HCT116 (cell line): ENCODE results near the gene SERTAD3.

ENCODE experiments used
- CTCF ChIP-seq, 3 experiments: fragments of 200-600 bp in 1 of 3; sonication (generic) in 1 of 3; IDR thresholded peaks in 2 of 3; conservative IDR thresholded peaks in 1 of 3; 2 replicates each; pipeline ENCODE4 v1.5.1; 2012 to 2017; ENCODE audit warnings: low read depth in 2 of 3, low read length in 2 of 3, antibody characterized with exemption in 1 of 3, borderline replicate concordance in 1 of 3, control low read depth in 1 of 3, mild to moderate bottlenecking in 1 of 3, mixed read lengths in 1 of 3, mixed run types in 1 of 3, moderate library complexity in 1 of 3; ENCODE audit not compliant: insufficient read depth in 1 of 3
- ELF1 ChIP-seq: IDR thresholded peaks from 2 replicates; pipeline ENCODE4 v1.6.1; 2012; ENCODE audit warnings: low read depth, borderline replicate concordance
- EZH2 ChIP-seq: fragments of 200-600 bp; sonication (generic); IDR thresholded peaks from 2 replicates; pipeline ENCODE4 v1.6.1; 2017; ENCODE audit warnings: antibody characterized with exemption, mixed run types
- EZH2phosphoT487 ChIP-seq: fragments of 200-600 bp; IDR thresholded peaks from 2 replicates; pipeline ENCODE4 v1.6.1; 2018; ENCODE audit warnings: antibody characterized with exemption, borderline replicate concordance
- FOSL1 ChIP-seq: IDR thresholded peaks from 2 replicates; pipeline ENCODE4 v1.6.1; 2012; ENCODE audit warnings: low read depth
- JUND ChIP-seq: IDR thresholded peaks from 2 replicates; pipeline ENCODE4 v1.6.1; 2012
- MAX ChIP-seq: IDR thresholded peaks from 2 replicates; pipeline ENCODE4 v1.6.1; 2012
- POLR2A ChIP-seq: IDR thresholded peaks from 2 replicates; pipeline ENCODE4 v1.7.0; 2011; ENCODE audit warnings: borderline replicate concordance; ENCODE audit not compliant: insufficient read depth, insufficient read length; ENCODE audit errors: extremely low read depth
- POLR2AphosphoS5 ChIP-seq: IDR thresholded peaks from 2 replicates; pipeline ENCODE4 v1.6.1; 2011; ENCODE audit warnings: mild to moderate bottlenecking, low read depth, low read length, moderate library complexity
- SP1 ChIP-seq: IDR thresholded peaks from 2 replicates; pipeline ENCODE4 v1.6.1; 2012; ENCODE audit warnings: low read depth
- TCF7L2 ChIP-seq: IDR thresholded peaks from 2 replicates; pipeline ENCODE4 v1.7.0; 2011; ENCODE audit warnings: borderline replicate concordance, inconsistent platforms; ENCODE audit not compliant: insufficient read depth, insufficient read length; ENCODE audit errors: extremely low read depth
- YY1 ChIP-seq: IDR thresholded peaks from 2 replicates; pipeline ENCODE4 v1.6.1; 2011; ENCODE audit warnings: low read length, low read depth, moderate library complexity, mild to moderate bottlenecking; ENCODE audit not compliant: insufficient replicate concordance; ENCODE audit errors: extremely low read depth
- ZBTB33 ChIP-seq: IDR thresholded peaks from 2 replicates; pipeline ENCODE4 v1.6.1; 2011; ENCODE audit warnings: mild to moderate bottlenecking, low read length, moderate library complexity; ENCODE audit not compliant: insufficient replicate concordance; ENCODE audit errors: extremely low read depth
- ZNF274 ChIP-seq: fragments of 200-500 bp; sonication (Bioruptor generic); IDR thresholded peaks from 2 replicates; pipeline ENCODE4 v1.6.1; 2014; ENCODE audit warnings: mild to moderate bottlenecking, low read depth, low read length, inconsistent platforms

DNA sequence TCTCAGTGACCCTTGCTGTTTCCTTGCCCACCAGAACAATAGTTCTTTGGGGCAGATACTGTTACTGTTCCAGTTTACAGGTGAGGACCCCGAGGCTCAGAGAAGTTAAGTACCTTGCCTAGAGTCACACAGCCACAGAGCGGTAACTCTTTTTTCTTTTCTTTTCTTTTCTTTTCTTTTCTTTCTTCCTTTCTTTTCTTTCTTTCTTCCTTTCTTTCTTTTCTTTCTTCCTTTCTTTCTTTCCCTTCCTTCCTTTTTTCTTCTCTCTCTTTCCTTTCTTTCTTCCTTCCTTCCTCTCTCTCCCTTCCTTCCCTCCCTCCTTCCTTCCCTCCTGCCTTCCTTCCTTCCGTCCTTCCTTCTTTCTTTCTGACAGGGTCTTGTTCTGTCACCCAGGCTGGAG lies 26.1 kb downstream of the SERTAD3 start:
- TF ChIP-seq CTCF (IDR thresholded peaks at IDR 0.05 in 2 of 3, conservative IDR thresholded peaks at IDR 0.05 in 1 of 3; ENCODE audit: borderline replicate concordance in 1 of 3, insufficient read depth in 1 of 3, low read depth in 2 of 3, low read length in 2 of 3) (no peak), POLR2A (no peak), POLR2AphosphoS5 (no peak), EZH2phosphoT487 (no peak), YY1 (no peak), SP1 (no peak), JUND (no peak), EZH2 (no peak), ELF1 (no peak), ZNF274 (no peak), FOSL1 (no peak), ZBTB33 (no peak), MAX (no peak), TCF7L2 (no peak)
